Mesodermal cell (in vitro differentiated cells): ENCODE results near the gene PTER.

Source experiments
- H3K27ac ChIP-seq: 2 replicates; pipeline ENCODE4 v1.7.0; 2013; ENCODE audit warnings: mild to moderate bottlenecking, low read depth, low read length, moderate library complexity; ENCODE audit not compliant: severe bottlenecking
- H3K36me3 ChIP-seq: 2 replicates; pipeline ENCODE4 v1.7.1; 2013; ENCODE audit warnings: mild to moderate bottlenecking, low read length, moderate library complexity; ENCODE audit not compliant: control insufficient read depth, insufficient read depth
- H3K4me1 ChIP-seq: one replicate; pipeline ENCODE4 v1.7.1; 2013; ENCODE audit warnings: mild to moderate bottlenecking, low read length; ENCODE audit not compliant: insufficient read depth, control insufficient read depth, poor library complexity, severe bottlenecking
- H3K4me3 ChIP-seq: 2 replicates; pipeline ENCODE4 v1.7.0; 2013; ENCODE audit warnings: low read length, control low read depth, mild to moderate bottlenecking; ENCODE audit not compliant: insufficient read depth, poor library complexity, severe bottlenecking; ENCODE audit errors: extremely low read depth
- H3K9me3 ChIP-seq: 2 replicates; pipeline ENCODE4 v1.7.1; 2013; ENCODE audit warnings: mild to moderate bottlenecking, low read length, moderate library complexity; ENCODE audit not compliant: control insufficient read depth
- WGBS, 2 experiments: methylation state at CpG; one replicate each; pipeline ENCODE4 v1.1.5; 2013; ENCODE audit warnings: missing lambda C conversion rate in 2 of 2; ENCODE audit not compliant: insufficient coverage in 2 of 2; 5-methylcytosine and 5-hydroxymethylcytosine counted together

Gene PTER

GRCh38 chr10:16544591-16544990, 107.8 kb downstream of the PTER start:
- Histone ChIP-seq H3K9me3 (no peaks in the 10 kb centered on the region), H3K27ac (no peak overlapping the region), H3K4me1 (no peaks in the 10 kb centered on the region), H3K36me3 (no peaks in the 10 kb centered on the region), H3K4me3 (no peak overlapping the region)
- WGBS, 2 experiments: 85 to 100% methylated on average over 1 to 3 of the region's 4 CpGs

GRCh38 chr10:16545116-16545736, 108.4 kb downstream of the PTER start:
- Histone ChIP-seq H3K27ac (no peak overlapping the region), H3K36me3 (no peaks in the 10 kb centered on the region), H3K9me3 (no peaks in the 10 kb centered on the region), H3K4me3 (no peak overlapping the region), H3K4me1 (no peaks in the 10 kb centered on the region)
- 60 to 83% methylated on average over 2 of the region's 7 CpGs for WGBS, 2 experiments

DNA sequence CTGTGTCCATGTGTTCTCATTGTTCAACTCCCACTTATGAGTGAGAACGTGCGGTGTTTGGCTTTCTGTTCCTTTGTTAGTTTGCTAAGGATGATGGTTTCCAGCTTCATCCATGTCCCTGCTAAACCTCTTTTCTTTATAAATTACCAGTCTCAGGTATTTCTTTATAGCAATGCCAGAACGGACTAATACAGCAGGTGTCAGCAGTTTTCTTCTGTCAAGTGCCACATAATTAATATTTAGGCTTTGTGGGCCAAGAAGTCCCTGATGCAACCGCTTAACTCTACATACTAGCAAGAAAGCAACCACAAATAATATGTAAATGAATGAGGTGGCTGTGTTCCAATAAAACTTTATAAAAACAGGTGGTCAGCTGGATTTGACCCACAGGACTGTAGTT, 111.2 kb downstream of the PTER start:
- Histone ChIP-seq H3K36me3 (no peaks in the 10 kb centered on the region), H3K4me3 (no peak overlapping the region), H3K27ac (no peak overlapping the region), H3K9me3 (no peaks in the 10 kb centered on the region), H3K4me1 (no peaks in the 10 kb centered on the region)
- 83% methylated on average over 1 of the region's 4 CpGs; no CpG with 5 or more reads in 1 of the 2 experiments for WGBS, 2 experiments

GRCh38 chr10:16559236-16559773, 122.5 kb downstream of the PTER start:
- H3K9me3 ChIP-seq: no peaks in the 10 kb centered on the region
- no peak overlapping the region for H3K27ac ChIP-seq
- 80 to 84% methylated on average over 4 to 5 of the region's 5 CpGs for WGBS, 2 experiments
- H3K36me3 ChIP-seq: no peaks in the 10 kb centered on the region
- no peak overlapping the region for H3K4me3 ChIP-seq
- no peaks in the 10 kb centered on the region for H3K4me1 ChIP-seq

DNA sequence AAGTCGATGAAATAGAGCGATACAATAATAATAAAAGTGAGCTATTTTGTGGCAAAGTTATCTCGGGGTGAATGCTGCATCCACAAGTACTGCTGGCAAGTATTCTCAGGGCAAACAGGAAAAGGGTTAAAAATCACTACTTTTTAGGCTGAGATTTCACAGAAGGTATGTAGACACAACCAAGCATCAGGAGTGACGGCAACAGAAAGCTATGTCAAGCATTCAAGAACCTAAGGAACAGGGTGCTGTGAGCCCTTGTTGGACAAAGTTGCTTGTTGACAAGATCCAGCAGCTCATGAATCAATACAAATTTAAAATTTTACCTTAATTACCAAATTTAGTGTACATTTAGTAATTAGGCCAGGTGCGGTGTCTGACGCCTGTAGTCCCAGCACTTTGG, 126.1 kb downstream of the PTER start:
- no peak overlapping the region for H3K27ac ChIP-seq
- H3K4me3 ChIP-seq: no peak overlapping the region
- no peaks in the 10 kb centered on the region for H3K36me3 ChIP-seq
- H3K9me3 ChIP-seq: no peaks in the 10 kb centered on the region
- 83 to 93% methylated on average over 3 to 4 of the region's 6 CpGs for WGBS, 2 experiments
- H3K4me1 ChIP-seq: no peaks in the 10 kb centered on the region
